Fibroblast of the aortic adventitia (primary cell): ENCODE results near the gene PRKCH. TPM values are rescaled to one million over a fixed set of nuclear protein-coding genes. Genes with fewer than 3 reads are reported as not detected.

ENCODE experiments used
- DNase-seq: peaks from one replicate; pipeline ENCODE4 v3.0.0-alpha.2; 2010; ENCODE audit warnings: low read depth
- H3K4me3 ChIP-seq: 2 replicates; pipeline ENCODE4 v1.5.1; 2011; ENCODE audit warnings: low read depth, mild to moderate bottlenecking, control low read depth, low read length, moderate library complexity
- CTCF ChIP-seq: IDR thresholded peaks from 2 replicates; pipeline ENCODE4 v1.5.1; 2011; ENCODE audit warnings: mild to moderate bottlenecking, low read length, control low read depth, inconsistent platforms; ENCODE audit not compliant: insufficient read depth
- total RNA-seq: library from RNA; depleted of rRNA; stranded (reverse); fragments of >200 nt; gene quantifications from 2 replicates; pipeline ENCODE4 v1.2.3, GENCODE V29; 2012; ENCODE audit warnings: low replicate concordance

PRKCH gene
- total RNA-seq, 1 donor: 4.2 TPM

DNA sequence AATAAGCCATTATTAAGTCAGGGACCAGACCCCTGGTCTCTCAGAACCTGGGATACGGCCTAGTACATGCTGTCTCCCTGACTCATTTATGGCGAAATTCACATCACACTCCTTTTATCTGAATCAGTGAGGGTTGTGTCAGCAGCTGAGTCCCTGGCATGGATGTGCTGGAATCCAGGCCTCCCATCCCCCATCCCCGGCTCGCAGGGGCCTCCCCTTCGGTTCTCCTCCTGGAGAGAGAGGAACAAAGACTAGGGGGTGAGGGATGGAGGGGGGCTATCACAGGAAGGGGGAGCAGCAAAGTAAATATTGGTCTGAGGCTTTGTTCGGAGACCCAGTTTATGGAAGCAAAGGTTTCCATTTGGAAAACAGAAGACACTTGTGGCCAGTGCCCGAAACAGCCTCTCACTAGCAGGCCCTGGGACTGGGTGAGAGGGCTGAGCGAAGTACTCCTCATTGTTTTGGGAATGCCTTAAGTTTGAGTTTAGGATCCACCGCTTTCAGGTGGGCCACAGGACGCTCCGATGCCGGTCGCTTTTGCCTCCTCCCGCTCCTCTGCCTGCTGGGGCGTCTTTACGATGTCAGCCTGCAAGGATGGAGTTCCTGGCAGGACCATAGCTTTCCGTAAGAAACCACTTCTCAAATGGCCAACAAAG, 145.0 kb downstream of the PRKCH start:
- TF ChIP-seq CTCF: no peak
- DNase-seq: peak; percentile 96
- H3K4me3 ChIP-seq: no peak overlapping the region

GRCh38 chr14:61466905-61467280, 145.5 kb downstream of the PRKCH start:
- no peak overlapping the region for H3K4me3 ChIP-seq
- no peak for TF ChIP-seq CTCF
- DNase-seq: no peak

DNA sequence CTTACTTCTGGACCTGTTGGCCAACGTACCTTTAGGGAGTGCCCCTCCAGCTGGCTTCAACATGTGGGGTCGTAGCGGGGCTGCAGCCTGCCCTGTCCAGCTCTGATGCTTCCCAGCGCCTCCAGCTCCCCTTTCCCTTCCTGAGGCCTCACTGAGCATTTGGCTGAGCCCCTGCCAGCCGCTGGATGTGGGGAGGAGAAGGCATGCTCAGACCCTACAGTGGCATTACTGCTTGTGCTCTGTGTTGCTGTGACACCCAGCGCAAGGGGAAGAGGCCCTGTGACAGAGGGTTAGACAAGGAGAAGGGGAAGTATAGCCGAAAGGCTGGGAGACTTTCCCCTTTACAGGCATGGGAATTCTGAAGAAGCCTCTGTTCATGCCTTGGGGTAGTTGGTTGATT, 145.9 kb downstream of the PRKCH start:
- H3K4me3 ChIP-seq: no peak overlapping the region
- no peak for DNase-seq
- TF ChIP-seq CTCF: no peak

GRCh38 chr14:61468063-61468825, 146.9 kb downstream of the PRKCH start:
- no peak overlapping the region for H3K4me3 ChIP-seq
- TF ChIP-seq CTCF: no peak
- DNase-seq: no peak

GRCh38 chr14:61469781-61470180, 148.4 kb downstream of the PRKCH start:
- no peak overlapping the region for H3K4me3 ChIP-seq
- no peak for DNase-seq
- TF ChIP-seq CTCF: no peak

GRCh38 chr14:61470261-61470960, 149.0 kb downstream of the PRKCH start:
- H3K4me3 ChIP-seq: no peak overlapping the region
- TF ChIP-seq CTCF: peak; percentile 43
- peak; percentile 97 for DNase-seq
